Measurements from ENCODE around the gene MUC4.
"Not testable (repeated sequence)": the region's sequence is repeated elsewhere in the genome, so short reads cannot be mapped to it uniquely, and the experiment has no call there.

The MUC4 gene

DNA sequence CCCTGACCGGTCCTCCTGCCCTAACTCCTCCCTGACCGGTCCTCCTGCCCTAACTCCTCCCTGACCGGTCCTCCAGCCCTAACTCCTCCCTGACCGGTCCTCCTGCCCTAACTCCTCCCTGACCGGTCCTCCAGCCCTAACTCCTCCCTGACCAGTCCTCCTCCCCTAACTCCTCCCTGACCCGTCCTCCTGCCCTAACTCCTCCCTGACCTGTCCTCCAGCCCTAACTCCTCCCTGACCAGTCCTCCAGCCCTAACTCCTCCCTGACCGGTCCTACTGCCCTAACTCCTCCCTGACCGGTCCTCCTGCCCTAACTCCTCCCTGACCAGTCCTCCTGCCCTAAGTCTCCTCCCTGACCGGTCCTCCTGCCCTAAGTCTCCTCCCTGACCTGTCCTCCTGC lies 98.6 kb downstream of the MUC4 start:
- DNase-seq, result not testable (repeated sequence)

DNA sequence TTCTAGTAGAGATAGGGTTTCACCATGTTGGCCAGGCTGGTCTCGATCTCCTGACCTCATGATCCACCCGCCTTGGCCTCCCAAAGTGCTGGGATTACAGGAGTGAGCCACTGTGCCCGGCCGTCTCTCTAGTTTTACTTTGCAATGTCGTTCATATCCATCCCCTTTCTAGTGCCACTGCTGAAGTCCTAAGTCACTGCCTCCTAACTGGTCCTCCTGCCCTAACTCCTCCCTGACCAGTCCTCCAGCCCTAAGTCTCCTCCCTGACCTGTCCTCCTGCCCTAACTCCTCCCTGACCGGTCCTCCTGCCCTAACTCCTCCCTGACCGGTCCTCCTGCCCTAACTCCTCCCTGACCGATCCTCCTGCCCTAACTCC lies 99.2 kb downstream of the MUC4 start:
- not testable (repeated sequence) for DNase-seq

DNA sequence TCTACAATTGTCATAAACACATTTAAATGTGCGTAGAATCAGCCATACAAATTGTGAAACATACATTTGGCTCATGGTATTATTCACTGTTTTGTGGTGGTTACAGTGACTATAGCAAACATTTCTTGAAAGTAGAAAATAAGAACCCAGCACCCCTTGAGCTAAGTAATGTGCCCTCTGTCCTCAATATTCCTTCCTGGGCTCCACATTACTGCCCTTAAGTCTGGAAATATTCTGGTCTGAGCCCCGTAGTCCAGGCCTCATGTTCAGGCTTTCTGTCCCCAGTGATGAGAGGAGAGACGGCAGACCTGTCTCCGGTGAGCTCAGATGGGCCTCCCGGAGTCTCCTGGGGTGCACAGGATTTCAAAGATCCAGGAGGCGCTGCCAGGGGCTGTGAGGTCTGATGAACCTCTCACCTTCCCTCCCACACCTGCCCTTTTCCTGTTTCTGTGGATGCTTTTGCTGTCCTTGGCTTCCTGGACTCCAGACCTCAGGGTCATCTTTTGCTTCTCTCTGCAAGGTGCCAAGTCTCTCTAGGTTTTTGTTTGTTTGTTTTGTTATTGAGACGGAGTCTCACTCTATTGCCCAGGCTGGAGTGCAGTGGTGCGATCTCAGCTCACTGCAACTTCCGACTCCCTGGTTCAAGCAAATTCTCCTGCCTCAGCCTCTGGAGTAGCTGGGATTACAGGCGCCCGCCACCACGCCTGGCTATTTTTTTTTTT lies 99.8 kb downstream of the MUC4 start:
- DNase-seq, result no peak

DNA sequence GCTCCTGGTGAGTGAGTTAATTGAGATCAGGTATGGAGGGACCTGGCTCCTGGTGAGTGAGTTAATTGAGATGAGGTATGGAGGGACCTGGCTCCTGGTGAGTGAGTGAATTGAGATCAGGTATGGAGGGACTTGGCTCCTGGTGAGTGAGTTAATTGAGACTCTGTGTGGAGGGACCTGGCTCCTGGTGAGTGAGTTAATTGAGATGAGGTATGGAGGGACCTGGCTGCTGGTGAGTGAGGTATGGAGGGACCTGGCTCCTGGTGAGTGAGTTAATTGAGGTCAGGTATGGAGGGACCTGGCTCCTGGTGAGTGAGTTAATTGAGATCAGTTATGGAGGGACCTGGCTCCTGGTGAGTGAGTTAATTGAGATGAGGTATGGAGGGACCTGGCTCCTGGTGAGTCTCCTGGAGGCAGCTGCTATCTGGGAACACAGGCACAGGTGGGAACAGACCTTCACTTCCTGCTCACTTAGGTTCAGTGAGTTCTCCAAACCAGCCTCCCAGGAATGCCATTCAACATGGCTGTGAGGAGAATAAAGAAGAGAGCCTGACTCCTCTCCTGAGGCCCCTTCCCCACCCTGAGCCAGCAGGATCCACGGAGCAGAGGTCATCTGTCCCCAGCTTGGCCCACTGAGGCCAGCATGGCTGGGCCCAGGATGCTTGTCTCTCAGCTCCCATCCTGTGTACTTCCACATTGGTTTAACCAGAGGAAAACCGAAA lies 100.5 kb downstream of the MUC4 start:
- DNase-seq, result not testable (repeated sequence)

DNA sequence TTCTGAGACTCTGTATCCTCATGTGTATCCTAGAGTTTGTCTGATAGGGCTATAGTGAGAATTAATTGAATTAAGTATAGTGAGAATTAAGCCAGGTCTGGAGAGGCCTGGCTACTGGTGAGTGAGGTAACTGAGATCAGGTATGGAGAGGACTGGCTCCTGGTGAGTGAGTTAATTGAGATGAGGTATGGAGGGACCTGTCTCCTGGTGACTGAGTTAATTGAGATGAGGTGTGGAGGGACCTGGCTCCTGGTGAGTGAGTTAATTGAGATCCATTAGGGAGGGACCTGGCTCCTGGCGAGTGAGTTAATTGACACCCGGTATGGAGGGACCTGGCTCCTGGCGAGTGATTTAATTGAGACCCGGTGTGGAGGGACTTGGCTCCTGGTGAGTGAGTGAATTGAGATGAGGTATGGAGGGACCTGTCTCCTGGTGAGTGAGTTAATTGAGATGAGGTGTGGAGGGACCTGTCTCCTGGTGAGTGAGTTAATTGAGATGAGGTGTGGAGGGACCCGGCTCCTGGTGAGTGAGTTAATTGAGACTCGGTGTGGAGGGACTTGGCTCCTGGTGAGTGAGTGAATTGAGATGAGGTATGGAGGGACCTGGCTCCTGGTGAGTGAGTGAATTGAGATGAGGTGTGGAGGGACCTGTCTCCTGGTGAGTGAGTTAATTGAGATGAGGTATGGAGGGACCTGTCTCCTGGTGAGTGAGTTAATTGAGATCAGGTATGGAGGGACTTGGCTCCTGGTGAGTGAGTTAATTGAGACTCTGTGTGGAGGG lies 101.4 kb downstream of the MUC4 start:
- not testable (repeated sequence) for DNase-seq

DNA sequence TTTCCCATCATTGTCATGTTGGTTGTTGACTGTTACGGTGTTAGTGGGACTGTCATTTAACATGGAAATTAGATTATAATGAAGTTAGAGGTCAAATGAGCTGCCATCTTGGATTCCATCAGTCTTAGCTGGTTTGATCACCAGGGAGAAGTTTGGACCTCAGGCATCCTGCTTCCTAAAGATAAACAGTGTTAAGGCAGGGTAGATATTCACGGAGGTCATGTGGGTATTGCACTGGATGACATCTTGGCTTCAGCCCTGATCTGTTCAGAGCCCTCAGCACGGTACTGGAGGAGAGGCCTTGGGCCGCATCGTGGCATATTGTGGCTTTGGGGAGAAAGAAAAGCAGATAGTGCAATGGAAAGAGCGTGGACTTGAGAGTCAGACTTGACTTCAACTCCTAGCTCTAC lies 102.0 kb downstream of the MUC4 start:
- DNase-seq, result no peak

DNA sequence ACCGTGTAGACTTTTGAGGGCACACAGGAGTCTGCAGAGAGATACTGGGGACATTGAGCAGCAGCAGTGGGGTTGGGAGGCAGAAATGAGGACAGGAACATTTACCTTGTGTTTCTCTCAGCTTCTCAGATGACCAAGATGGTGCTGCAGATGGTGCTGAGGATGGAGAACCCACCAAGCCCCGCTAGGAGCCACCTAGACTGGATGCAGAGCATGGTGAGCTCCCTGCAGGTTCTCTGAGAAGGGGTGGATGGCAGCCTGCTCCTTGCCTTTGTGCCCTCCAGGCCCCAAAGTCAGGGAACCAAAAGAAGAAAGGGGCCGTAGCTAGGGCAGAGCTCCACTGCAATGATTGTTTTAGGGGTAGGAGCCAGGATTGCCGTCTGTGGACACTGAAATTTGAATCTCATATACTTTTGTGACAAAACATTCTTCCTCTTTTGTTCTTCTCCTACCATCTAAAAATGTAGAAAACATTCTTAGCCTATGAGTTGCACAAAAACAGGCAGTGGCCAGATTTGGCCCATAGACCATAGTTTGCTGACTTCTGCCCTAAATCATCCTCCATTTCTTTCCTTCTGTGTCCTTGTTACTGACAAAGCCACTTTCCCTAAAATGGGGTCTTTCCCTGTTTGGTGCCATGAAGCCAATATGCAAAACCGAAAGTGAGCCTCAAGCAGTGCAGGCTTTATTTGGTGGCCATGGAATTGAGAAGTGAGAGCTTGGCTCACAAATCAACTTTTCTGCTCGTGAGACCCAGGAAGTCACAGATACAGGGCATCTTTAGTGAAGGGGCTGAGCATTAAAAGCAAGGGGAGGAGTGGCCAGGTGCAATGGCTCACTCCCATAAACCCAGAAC lies 102.9 kb downstream of the MUC4 start:
- DNase-seq, result no peak

DNA sequence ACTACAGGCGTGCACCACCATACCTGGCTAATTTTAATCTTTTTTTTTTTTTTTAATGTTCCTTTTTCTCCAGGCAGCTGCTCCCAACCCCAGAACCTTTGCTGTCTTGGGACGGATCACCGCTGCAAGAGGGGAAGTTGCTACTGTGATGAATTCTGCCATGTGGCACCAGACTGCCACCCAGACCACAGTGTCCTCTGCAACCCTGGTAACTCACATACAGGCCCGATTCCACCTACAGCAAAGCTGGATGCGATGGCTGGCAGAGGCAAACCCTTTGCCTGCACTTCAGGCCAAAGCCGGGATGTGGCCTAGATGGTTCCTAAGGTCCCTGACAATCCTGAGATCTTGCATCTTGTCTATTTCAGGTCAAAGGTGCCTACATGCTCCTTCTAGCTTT lies 103.7 kb downstream of the MUC4 start:
- no peak for DNase-seq

DNA sequence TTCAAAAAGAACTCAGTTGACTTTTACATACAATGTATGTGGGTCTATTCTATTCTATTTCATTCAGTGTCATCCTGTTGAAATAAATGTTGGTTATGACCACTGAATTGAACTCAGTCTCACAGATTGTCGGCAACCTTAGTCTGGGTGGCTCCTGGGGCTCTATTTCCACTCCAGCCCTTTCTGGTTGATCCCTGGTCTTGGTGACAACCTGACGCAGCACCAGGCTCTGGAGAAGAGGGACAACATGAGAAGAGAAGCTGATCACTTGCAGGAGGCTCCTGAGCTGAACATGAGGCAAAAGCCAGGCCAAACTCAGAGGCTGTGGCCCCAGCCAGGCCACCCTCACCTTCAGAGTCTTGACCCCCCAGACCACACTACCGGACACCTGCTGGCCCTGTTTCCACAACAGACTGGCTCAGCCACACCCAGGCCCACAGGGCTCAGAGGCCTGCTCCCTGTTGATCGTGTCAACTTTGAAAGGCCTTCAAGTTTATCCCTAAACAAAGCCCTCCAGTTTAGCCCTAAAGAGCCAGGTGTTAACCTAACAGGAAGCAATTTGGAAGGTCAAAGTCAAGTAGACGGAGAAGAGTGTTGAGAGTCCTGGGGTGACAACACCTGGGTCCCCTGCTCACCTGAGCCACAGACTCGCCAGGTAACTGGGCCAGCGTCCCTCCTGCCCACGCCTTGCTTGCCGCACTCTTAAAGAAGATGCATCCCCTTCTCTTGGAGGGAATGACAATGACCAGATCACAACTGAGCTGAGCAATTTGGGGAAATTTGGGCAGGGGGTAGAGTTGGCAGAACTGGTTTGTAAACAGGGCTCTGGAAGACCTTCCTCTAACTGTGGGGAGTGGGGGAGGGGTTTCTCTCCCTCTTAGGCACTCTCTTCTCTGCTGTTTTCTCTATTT lies 106.4 kb downstream of the MUC4 start:
- DNase-seq, result no peak

DNA sequence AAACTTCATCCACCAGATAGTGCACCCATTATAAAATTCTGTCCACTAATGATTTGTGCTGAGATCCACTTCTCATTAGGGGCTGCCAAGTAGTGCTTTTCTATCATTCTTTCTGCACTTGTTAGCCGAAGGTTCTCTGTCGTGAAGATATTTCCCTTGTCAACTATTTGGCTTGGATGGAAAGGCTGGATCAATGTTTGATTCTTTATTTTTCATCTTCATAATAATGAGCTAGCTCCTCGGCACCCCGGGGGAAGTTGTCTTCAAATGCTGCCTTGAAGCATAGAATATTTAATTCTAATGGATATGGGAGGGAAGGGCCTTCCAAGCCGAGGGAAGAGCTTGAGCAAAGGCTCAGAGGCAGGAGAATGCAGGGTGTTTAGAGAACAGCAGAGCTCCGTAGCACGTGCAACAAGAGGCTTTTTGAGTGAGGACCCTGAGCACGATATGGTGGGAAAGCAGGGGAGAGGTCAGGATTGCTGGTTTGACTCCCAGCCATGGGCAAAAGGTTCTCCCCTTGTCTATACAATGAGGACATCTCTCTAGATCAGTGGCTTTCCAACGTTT lies 107.2 kb downstream of the MUC4 start:
- DNase-seq, result no peak

DNA sequence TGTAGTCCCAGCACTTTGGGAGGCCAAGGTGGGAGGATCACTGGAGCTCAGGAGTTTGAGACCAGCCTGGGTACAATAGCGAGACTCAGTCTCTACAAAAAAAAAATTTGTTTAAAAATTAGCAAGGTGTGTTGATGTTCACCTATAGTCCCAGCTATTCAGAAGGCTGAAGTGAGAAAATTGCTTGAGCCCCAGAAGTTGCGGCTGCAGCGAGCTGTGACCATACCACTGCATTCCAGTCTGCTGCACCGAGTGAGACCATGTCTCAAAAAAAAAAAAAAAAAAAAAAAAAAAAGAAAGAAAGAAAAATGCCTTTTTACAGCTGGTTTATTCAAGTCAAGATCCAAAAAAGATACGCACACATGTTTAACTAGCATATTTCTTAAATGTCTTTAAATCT lies 108.0 kb downstream of the MUC4 start:
- no peak for DNase-seq

DNA sequence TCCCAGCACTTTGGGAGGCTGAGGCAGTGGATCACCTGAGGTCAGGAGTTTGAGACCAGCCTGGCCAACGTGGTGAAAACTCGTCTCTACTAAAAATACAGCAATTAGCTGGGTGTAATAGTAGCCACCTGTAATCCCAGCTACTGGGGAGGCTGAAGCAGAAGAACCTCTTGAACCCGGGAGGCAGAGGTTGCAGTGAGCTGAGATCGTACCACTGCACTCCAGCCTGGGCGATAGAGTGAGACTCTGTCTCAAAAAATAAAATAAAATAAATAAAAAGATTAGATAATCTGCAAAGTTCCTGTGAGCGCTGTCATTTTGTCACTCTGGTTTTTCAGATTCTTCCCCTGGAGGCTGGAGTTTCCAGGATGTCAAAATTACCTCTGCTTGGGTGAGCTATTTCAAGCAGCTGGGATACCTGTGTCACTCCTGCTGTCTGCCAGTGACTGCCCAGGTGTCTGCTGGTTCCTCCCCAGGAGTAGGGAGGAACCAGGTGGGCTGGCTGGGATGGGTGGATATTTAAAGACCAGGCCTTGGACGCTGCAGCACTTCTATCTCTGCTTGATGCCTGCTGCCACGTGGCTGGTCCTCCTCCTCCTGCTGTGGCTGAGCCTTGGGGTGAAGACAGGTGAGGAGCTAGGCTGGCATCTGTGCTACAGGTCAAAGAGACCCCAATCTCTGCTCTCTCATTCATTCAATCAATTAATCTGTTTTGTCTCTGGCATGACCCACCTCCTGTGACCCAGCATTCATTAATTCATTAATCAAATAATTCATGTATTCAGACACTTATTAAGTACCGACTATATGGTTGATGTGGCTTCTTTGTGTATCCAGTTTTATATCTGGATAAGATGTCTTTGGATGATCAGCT lies 110.5 kb downstream of the MUC4 start:
- DNase-seq, result no peak

DNA sequence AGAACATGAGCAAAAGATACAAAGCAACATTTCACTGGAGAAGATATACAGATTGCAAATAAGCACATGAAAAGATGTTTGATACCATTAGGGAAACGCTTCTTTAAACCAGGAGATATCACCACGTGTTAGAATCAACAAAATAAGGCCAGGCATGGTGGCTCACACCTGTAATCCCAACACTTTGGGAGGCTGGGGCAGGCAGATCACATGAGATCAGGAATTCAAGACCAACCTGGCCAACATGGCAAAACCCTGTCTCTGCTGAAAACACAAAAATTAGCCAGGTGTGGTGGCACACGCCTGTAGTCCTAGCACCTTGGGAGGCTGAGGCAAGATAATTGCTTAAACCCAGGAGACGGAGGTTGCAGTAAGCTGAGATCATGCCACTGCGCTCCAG lies 111.4 kb downstream of the MUC4 start:
- no peak for DNase-seq

DNA sequence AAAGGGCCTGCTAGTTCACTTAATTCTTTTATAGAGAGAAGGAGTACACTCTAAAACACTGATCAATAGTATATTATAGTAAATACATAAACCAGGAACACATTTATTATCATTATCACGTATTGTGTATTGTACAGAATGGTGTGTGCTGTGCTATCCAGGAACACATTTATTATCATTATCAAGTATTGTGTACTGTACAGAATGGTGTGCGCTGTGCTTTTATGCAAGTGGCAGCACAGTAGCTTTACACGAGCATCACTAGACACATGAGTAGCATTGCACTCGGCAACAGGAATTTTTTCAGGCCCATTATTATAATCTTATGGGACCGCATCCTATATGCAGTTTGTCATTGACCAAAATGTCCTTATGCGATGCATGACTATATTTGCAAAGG lies 111.9 kb downstream of the MUC4 start:
- DNase-seq, result no peak

DNA sequence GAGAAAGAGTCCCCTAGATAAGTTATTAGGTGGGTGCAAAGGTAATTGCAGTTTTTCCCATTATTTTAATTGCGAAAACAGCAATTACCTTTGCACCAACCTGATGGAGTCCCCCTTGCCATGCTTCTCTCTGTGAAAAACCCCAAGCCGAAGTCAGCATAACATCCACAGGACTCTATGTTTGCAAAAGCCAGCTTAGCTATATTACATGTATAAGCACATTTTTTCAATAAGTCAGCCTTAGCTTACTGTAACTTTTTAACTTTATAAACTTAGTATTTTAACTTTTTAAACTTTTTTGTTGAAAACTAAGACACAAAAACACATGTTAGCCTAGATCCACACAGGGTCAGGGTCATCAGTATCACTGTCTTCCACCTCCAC lies 112.3 kb downstream of the MUC4 start:
- no peak for DNase-seq

DNA sequence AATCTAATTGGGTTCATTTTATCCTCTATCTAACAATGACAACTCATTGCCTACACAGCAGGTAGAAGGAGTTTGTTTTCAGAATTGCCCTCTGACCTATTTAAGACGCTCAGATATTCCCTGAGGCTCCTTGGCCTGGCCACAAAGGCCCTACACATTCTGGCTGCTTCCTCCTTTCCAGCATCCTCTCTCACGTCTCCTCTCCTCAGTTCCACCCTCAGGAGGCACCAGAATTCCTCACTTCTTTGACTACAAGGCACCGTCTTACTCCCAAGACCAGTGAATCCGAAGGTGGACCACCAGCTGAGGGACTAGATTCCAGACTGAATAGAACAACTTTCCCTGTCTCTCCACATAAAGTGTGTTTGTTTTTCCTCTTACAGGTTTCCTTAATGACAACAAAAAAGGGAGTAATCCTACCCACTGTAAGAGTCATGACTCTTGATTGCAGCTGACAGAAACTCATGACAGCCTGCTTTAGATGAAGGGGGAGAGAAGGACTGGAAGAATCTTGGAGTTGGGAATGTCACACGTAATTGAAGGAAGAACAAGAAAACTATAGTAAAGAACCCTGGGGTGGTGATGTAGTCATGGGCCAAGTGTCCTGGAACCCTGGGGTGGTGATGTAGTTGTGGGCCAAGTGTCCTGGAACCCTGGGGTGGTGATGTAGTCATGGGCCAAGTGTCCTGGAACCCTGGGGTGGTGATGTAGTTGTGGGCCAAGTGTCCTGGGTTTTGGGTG lies 112.9 kb downstream of the MUC4 start:
- DNase-seq, result no peak

DNA sequence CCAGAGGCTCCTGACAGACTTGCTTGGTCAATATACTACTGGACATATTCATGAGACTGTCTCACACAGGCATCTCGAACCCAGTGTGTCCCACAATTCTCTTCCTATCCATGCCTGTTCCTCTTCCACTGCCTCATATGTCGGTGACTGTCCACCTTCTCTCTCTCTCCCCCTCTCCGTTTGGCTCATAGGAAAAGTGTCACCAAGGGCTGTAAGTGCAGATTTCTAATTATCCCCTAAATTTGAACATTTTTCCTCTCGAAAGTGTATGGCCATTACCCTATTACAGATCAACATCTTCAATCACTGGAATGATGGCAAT lies 113.4 kb downstream of the MUC4 start:
- no peak for DNase-seq

DNA sequence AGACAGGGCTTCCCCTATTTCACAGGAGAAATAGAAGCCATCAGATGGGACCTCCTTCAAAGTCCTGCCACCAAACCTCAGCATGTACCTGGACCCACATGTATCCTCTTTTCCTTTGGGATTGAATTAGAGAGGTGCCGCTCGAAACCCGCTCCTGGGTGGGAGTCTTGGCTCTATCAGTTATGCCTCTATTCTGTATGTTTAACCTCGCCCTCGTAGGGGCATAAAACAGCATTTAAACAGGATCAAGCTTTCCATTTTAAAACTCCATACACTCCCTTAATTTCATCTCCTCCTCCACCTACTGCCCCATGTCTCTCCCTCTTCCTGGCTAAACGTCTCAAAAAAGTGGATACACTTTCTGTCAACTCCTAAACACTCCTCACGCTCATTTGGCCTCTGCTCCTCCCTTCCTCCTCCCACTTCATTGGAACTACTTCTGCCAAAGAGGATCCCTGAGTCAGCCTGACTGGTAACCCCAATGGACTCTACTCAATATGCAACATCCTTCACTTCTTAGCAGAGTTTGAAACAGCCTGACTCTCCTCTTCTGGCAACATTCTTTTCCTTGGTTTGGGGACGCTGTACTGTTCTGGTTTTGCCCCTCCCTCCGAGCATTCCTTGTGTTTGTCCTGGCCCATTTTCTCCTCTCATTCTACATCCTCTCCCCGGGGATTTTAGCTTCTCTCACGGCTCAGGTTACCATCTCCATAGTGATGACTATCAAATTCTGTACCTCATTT lies 114.0 kb downstream of the MUC4 start:
- DNase-seq, result no peak
